DND-41 (cell line): ENCODE measurements around the gene ZNG1B.
"Not testable (repeated sequence)": the region's sequence is repeated elsewhere in the genome, so short reads cannot be mapped to it uniquely, and the experiment has no call there.

Experiments
- ATAC-seq: fragments of 200-7000 bp; cut with Tn5 transposase; 3 replicates; pipeline ENCODE4 v1.9.1; 2021; ENCODE audit warnings: low read depth; ENCODE audit not compliant: insufficient read depth
- DNase-seq: peaks from one replicate; pipeline ENCODE4 v3.0.0-alpha.2; 2020
- H2AFZ ChIP-seq: 2 replicates; pipeline ENCODE4 v1.6.0; 2012; ENCODE audit warnings: low read depth, low read length
- H3K27ac ChIP-seq: 2 replicates; pipeline ENCODE4 v1.5.1; 2012; ENCODE audit warnings: low read length, inconsistent platforms
- H3K27me3 ChIP-seq: fragments of 200-600 bp; sonication (generic); 2 replicates; pipeline ENCODE4 v1.6.0; 2012; ENCODE audit warnings: low read length, mild to moderate bottlenecking, inconsistent platforms; ENCODE audit not compliant: insufficient read depth, poor library complexity
- H3K36me3 ChIP-seq: 2 replicates; pipeline ENCODE4 v1.5.1; 2012; ENCODE audit warnings: low read length, inconsistent platforms; ENCODE audit not compliant: insufficient read depth
- H3K4me1 ChIP-seq: 2 replicates; pipeline ENCODE4 v1.5.1; 2012; ENCODE audit warnings: mild to moderate bottlenecking, low read length; ENCODE audit not compliant: insufficient read depth
- H3K4me2 ChIP-seq: 2 replicates; pipeline ENCODE4 v1.6.0; 2012; ENCODE audit warnings: mild to moderate bottlenecking, moderate library complexity, low read length, inconsistent platforms; ENCODE audit not compliant: insufficient read depth
- H3K4me3 ChIP-seq, 2 experiments: fragments of 200-600 bp in 1 of 2; shearing (Covaris generic) in 1 of 2; 2 replicates each; pipeline ENCODE4 v1.5.1; 2012 to 2016; ENCODE audit warnings: inconsistent platforms in 2 of 2, low read length in 2 of 2, mild to moderate bottlenecking in 2 of 2, low read depth in 1 of 2, moderate library complexity in 1 of 2
- H3K79me2 ChIP-seq: 2 replicates; pipeline ENCODE4 v1.6.0; 2012; ENCODE audit warnings: low read length, inconsistent platforms; ENCODE audit not compliant: insufficient read depth
- H3K9ac ChIP-seq: 2 replicates; pipeline ENCODE4 v1.6.0; 2012; ENCODE audit warnings: low read depth, mild to moderate bottlenecking, inconsistent platforms, low read length, moderate library complexity
- H3K9me3 ChIP-seq: 2 replicates; pipeline ENCODE4 v1.5.1; 2012; ENCODE audit warnings: low read length, moderate library complexity, mild to moderate bottlenecking, inconsistent platforms; ENCODE audit not compliant: insufficient read depth, severe bottlenecking
- H4K20me1 ChIP-seq: 2 replicates; pipeline ENCODE4 v1.6.0; 2012; ENCODE audit warnings: low read length; ENCODE audit not compliant: insufficient read depth
- EZH2 ChIP-seq: IDR thresholded peaks from 3 replicates; pipeline ENCODE4 v1.6.1; 2012; ENCODE audit warnings: borderline replicate concordance, low read depth, mild to moderate bottlenecking, moderate library complexity, low read length, inconsistent platforms; ENCODE audit not compliant: severe bottlenecking
- TF ChIP-seq, protein P1 (sequence below): IDR thresholded peaks from 2 replicates; pipeline ENCODE4 v1.5.1; 2012; ENCODE audit warnings: borderline replicate concordance, low read length, moderate library complexity, mild to moderate bottlenecking; ENCODE audit not compliant: poor library complexity, severe bottlenecking; ENCODE audit errors: extremely low read depth

Gene ZNG1B

GRCh38 chr2:113437508-113438465 is at the start of gene ZNG1B:
Gene ZNG1B (plus strand): TSS chr2:113437691. CDS start chr2:113437869, 178 bp downstream.
- not testable (repeated sequence) for ATAC-seq, H3K36me3 ChIP-seq, H3K4me1 ChIP-seq, H3K79me2 ChIP-seq, H3K27me3 ChIP-seq, H3K9me3 ChIP-seq, H4K20me1 ChIP-seq
- Histone ChIP-seq H3K4me3 (peak within 1 kb of the TSS; percentile 37 to 67; a peak in 3 of 4 replicates), H3K4me2 (peak within 1 kb of the TSS; percentile 71), H2AFZ (peak within 1 kb of the TSS; percentile 76), H3K9ac (peak within 1 kb of the TSS; percentile 60), H3K27ac (peak within 1 kb of the TSS; percentile 66)
- peak; percentile 81 for DNase-seq

GRCh38 chr2:113390124-113390849 is 47.2 kb upstream of the ZNG1B start:
- Histone ChIP-seq H3K27ac (peak overlapping the region; percentile 54), H3K27me3 (no peaks in the 10 kb centered on the region)
- peak; percentile 68 for DNase-seq

GRCh38 chr2:113391073-113391472 is 46.4 kb upstream of the ZNG1B start:
- ATAC-seq (no peak), DNase-seq (no peak)
- Histone ChIP-seq H2AFZ (no peak overlapping the region), H3K79me2 (no peaks in the 10 kb centered on the region), H3K27ac (no peak overlapping the region), H4K20me1 (no peaks in the 10 kb centered on the region), H3K9me3 (no peaks in the 10 kb centered on the region), H3K27me3 (no peaks in the 10 kb centered on the region), H3K9ac (no peak overlapping the region), H3K4me2 (no peak overlapping the region), H3K4me1 (peaks cover 4% of the 10 kb centered on the region; the same call in 1 of the 2 replicates), H3K4me3 (no peak overlapping the region), H3K36me3 (no peaks in the 10 kb centered on the region)
- TF ChIP-seq EZH2 = no peak
- TF ChIP-seq, protein P1, sequence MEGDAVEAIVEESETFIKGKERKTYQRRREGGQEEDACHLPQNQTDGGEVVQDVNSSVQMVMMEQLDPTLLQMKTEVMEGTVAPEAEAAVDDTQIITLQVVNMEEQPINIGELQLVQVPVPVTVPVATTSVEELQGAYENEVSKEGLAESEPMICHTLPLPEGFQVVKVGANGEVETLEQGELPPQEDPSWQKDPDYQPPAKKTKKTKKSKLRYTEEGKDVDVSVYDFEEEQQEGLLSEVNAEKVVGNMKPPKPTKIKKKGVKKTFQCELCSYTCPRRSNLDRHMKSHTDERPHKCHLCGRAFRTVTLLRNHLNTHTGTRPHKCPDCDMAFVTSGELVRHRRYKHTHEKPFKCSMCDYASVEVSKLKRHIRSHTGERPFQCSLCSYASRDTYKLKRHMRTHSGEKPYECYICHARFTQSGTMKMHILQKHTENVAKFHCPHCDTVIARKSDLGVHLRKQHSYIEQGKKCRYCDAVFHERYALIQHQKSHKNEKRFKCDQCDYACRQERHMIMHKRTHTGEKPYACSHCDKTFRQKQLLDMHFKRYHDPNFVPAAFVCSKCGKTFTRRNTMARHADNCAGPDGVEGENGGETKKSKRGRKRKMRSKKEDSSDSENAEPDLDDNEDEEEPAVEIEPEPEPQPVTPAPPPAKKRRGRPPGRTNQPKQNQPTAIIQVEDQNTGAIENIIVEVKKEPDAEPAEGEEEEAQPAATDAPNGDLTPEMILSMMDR = no peak

More at GRCh38 chr2:113390124-113390849, 47.2 kb upstream of the ZNG1B start:
- Histone ChIP-seq H4K20me1 (no peaks in the 10 kb centered on the region), H3K36me3 (no peaks in the 10 kb centered on the region), H3K4me3 (peak overlapping the region; percentile 7 to 47; a peak in 3 of 4 replicates), H3K9me3 (no peaks in the 10 kb centered on the region), H3K9ac (0 out of 2 replicates have a peak overlapping the region, but pooled peaks have one; percentile 22), H3K4me1 (peaks cover 4% of the 10 kb centered on the region; the same call in 1 of the 2 replicates), H3K4me2 (peak overlapping the region; percentile 61; the same call in 1 of the 2 replicates), H3K79me2 (no peaks in the 10 kb centered on the region), H2AFZ (peak overlapping the region; percentile 73)
- TF ChIP-seq, protein P1 = peak; percentile 80
- TF ChIP-seq EZH2 = no peak
- ATAC-seq = peak; percentile 91

DNA sequence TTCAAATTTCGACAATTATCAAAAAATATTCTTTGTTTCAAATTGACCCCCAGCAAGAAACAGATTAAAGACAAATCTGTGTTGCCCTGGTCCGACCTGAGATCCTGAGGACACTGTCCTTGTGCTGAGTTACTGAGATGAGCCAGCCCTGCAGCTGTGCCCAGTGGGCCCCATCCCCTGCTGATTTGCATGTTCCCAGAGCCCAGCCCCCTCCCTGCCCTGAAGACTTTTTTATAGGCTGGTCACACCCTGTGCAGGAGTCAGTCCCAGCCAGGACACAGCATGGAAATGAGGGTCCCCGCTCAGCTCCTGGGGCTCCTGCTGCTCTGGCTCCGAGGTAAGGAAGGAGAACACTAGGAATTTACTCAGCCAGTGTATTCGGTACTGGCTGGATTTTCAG is 31.4 kb upstream of the ZNG1B start:
- Histone ChIP-seq H3K4me2 (no peak overlapping the region), H3K9ac (no peak overlapping the region), H3K27me3 (peaks cover 13% of the 10 kb centered on the region), H3K4me3 (no peak overlapping the region), H4K20me1 (no peaks in the 10 kb centered on the region), H3K79me2 (no peaks in the 10 kb centered on the region), H3K27ac (no peak overlapping the region), H3K4me1 (no peaks in the 10 kb centered on the region), H3K36me3 (no peaks in the 10 kb centered on the region), H2AFZ (no peak overlapping the region), H3K9me3 (no peaks in the 10 kb centered on the region)
- DNase-seq (no peak), ATAC-seq (no peak)
- TF ChIP-seq, protein P1 = no peak
- no peak for TF ChIP-seq EZH2
